Esophagus squamous epithelium (tissue), 4 donors: ENCODE measurements around the gene TMEM8B.

Experiments used
- POLR2A ChIP-seq, 4 donors: fragments of 450-650 bp; IDR thresholded peaks; one replicate each; pipeline ENCODE4 v1.6.1; 2017; ENCODE audit warnings: antibody characterized with exemption in 4 of 4, mild to moderate bottlenecking in 4 of 4, moderate library complexity in 3 of 4
- TF ChIP-seq, protein P1 (sequence below), 6 experiments: fragments of 450-650 bp in 4 of 6; fragments of 200-600 bp in 2 of 6; sonication (generic) in 2 of 6; IDR thresholded peaks; one replicate each; pipeline ENCODE4 v1.5.1; 2016 to 2019; ENCODE audit warnings: antibody characterized with exemption in 6 of 6, mild to moderate bottlenecking in 4 of 6, moderate library complexity in 4 of 6

DNA sequence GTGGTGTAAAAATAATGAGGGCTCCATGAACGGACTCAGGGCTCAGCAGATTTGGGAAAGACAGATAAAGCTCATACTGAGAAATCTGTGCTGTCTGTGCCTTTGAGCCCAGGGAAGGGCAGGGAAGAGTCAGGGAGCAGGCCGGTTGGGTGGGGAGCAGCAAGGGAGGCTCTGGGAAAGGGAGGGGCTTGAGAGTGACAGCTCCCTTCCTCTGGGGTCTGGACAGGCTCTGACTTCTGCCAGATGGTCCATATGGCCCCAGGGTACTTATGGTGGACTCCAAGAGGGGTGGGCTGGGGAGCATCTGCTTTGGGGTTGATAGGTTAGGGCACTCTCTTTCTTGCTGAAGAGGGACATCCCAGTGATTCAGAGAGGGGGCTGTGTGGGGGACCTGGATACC is 35.6 kb upstream of the TMEM8B start:
- TF ChIP-seq, protein P1, sequence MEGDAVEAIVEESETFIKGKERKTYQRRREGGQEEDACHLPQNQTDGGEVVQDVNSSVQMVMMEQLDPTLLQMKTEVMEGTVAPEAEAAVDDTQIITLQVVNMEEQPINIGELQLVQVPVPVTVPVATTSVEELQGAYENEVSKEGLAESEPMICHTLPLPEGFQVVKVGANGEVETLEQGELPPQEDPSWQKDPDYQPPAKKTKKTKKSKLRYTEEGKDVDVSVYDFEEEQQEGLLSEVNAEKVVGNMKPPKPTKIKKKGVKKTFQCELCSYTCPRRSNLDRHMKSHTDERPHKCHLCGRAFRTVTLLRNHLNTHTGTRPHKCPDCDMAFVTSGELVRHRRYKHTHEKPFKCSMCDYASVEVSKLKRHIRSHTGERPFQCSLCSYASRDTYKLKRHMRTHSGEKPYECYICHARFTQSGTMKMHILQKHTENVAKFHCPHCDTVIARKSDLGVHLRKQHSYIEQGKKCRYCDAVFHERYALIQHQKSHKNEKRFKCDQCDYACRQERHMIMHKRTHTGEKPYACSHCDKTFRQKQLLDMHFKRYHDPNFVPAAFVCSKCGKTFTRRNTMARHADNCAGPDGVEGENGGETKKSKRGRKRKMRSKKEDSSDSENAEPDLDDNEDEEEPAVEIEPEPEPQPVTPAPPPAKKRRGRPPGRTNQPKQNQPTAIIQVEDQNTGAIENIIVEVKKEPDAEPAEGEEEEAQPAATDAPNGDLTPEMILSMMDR (IDR thresholded peaks at IDR 0.05), result no peak
- TF ChIP-seq POLR2A (IDR thresholded peaks at IDR 0.05), result no peak
